Measurements from ENCODE around the gene MYOG. TPM values are rescaled to one million over a fixed set of nuclear protein-coding genes. Genes with fewer than 3 reads are reported as not detected.

Gene MYOG
- total and polyA plus RNA-seq, 10 of the 15 experiments (the other 5 are each of a cell fraction or from before 2014, with no cell fraction given): not detected

- no peak for TF ChIP-seq PKNOX1 (IDR thresholded peaks at IDR 0.05)
- TF ChIP-seq EGR1 (IDR thresholded peaks at IDR 0.05; ENCODE audit: borderline replicate concordance in 1 of 2, low read depth in 2 of 2, low read length in 2 of 2): no peak
- no peak for TF ChIP-seq STAT1 (conservative IDR thresholded peaks at IDR 0.05)
- TF ChIP-seq ZNF274 (IDR thresholded peaks at IDR 0.05; ENCODE audit: insufficient read depth, insufficient read length): no peak
- TF ChIP-seq, protein P1, sequence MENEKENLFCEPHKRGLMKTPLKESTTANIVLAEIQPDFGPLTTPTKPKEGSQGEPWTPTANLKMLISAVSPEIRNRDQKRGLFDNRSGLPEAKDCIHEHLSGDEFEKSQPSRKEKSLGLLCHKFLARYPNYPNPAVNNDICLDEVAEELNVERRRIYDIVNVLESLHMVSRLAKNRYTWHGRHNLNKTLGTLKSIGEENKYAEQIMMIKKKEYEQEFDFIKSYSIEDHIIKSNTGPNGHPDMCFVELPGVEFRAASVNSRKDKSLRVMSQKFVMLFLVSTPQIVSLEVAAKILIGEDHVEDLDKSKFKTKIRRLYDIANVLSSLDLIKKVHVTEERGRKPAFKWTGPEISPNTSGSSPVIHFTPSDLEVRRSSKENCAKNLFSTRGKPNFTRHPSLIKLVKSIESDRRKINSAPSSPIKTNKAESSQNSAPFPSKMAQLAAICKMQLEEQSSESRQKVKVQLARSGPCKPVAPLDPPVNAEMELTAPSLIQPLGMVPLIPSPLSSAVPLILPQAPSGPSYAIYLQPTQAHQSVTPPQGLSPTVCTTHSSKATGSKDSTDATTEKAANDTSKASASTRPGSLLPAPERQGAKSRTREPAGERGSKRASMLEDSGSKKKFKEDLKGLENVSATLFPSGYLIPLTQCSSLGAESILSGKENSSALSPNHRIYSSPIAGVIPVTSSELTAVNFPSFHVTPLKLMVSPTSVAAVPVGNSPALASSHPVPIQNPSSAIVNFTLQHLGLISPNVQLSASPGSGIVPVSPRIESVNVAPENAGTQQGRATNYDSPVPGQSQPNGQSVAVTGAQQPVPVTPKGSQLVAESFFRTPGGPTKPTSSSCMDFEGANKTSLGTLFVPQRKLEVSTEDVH (IDR thresholded peaks at IDR 0.05; ENCODE audit: low read depth, partially characterized antibody): no peak
- no peak for TF ChIP-seq ZNF217 (IDR thresholded peaks at IDR 0.05)
- TF ChIP-seq, protein P2, sequence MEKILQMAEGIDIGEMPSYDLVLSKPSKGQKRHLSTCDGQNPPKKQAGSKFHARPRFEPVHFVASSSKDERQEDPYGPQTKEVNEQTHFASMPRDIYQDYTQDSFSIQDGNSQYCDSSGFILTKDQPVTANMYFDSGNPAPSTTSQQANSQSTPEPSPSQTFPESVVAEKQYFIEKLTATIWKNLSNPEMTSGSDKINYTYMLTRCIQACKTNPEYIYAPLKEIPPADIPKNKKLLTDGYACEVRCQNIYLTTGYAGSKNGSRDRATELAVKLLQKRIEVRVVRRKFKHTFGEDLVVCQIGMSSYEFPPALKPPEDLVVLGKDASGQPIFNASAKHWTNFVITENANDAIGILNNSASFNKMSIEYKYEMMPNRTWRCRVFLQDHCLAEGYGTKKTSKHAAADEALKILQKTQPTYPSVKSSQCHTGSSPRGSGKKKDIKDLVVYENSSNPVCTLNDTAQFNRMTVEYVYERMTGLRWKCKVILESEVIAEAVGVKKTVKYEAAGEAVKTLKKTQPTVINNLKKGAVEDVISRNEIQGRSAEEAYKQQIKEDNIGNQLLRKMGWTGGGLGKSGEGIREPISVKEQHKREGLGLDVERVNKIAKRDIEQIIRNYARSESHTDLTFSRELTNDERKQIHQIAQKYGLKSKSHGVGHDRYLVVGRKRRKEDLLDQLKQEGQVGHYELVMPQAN (conservative IDR thresholded peaks at IDR 0.05): no peak
- TF ChIP-seq BCLAF1 (IDR thresholded peaks at IDR 0.05): no peak
- TF ChIP-seq USF1 (IDR thresholded peaks at IDR 0.05; ENCODE audit: borderline replicate concordance, extremely low read length, insufficient read depth, low read depth, low read length): peak; percentile 58
- TF ChIP-seq ZNF622 (IDR thresholded peaks at IDR 0.05): no peak
- TF ChIP-seq POLR2AphosphoS2 (IDR thresholded peaks at IDR 0.05; ENCODE audit: low read depth, low read length): no peak
- no peak for TF ChIP-seq RB1 (IDR thresholded peaks at IDR 0.05; ENCODE audit: borderline replicate concordance)
- TF ChIP-seq, protein P3, sequence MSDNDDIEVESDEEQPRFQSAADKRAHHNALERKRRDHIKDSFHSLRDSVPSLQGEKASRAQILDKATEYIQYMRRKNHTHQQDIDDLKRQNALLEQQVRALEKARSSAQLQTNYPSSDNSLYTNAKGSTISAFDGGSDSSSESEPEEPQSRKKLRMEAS (IDR thresholded peaks at IDR 0.05; ENCODE audit: low read depth, low read length): peak; percentile 49; the same call in 1 of the 2 replicates
- TF ChIP-seq SRF (IDR thresholded peaks at IDR 0.05; ENCODE audit: low read depth in 2 of 2, low read length in 2 of 2): peak in 1 of 2 experiments; percentile 72; a peak in 2 of 4 replicates
- no peak for TF ChIP-seq SMAD5 (IDR thresholded peaks at IDR 0.05; ENCODE audit: low read depth)
- TF ChIP-seq CTCF (IDR thresholded peaks at IDR 0.05 in 2 of 3, conservative IDR thresholded peaks at IDR 0.05 in 1 of 3; ENCODE audit: control insufficient read depth in 2 of 3, extremely low read depth in 1 of 3, insufficient read depth in 1 of 3, low read depth in 3 of 3, low read length in 3 of 3): no peak
Observed at GRCh38 chr1:203038217-203038741, 47.5 kb downstream of the MYOG start (continued).
